Nephron (organoid): ENCODE measurements around the gene FBXW8.

Experiments
- H3K27ac Mint-ChIP-seq, 3 experiments: 2 replicates each; pipeline ENCODE4 v1.8.0; 2020; ENCODE audit warnings: mixed read lengths in 3 of 3, mild to moderate bottlenecking in 2 of 3, moderate library complexity in 1 of 3
- H3K27me3 Mint-ChIP-seq: 2 replicates; pipeline ENCODE4 v1.8.0; 2021; ENCODE audit warnings: low read depth, mild to moderate bottlenecking, moderate library complexity, mixed read lengths
- H3K36me3 Mint-ChIP-seq: 2 replicates; pipeline ENCODE4 v1.8.0; 2020; ENCODE audit warnings: low read depth, mixed read lengths
- H3K4me1 Mint-ChIP-seq: 2 replicates; pipeline ENCODE4 v1.8.0; 2020; ENCODE audit warnings: mixed read lengths
- H3K4me3 Mint-ChIP-seq, 3 experiments: 2 replicates each; pipeline ENCODE4 v1.8.0; 2020; ENCODE audit warnings: mild to moderate bottlenecking in 3 of 3, mixed read lengths in 3 of 3, moderate library complexity in 2 of 3
- H3K9me3 Mint-ChIP-seq: 2 replicates; pipeline ENCODE4 v1.8.0; 2020; ENCODE audit warnings: mixed read lengths
- TF ChIP-seq, protein P1 (sequence below), 3 experiments: fragments of 200-600 bp; sonication (generic); IDR thresholded peaks; one replicate each; pipeline ENCODE4 v1.5.0; 2021; ENCODE audit warnings: antibody characterized with exemption in 3 of 3; ENCODE audit not compliant: unreplicated experiment in 3 of 3

Gene FBXW8

GRCh38 chr12:116867523-116867922, 43.2 kb upstream of the FBXW8 start:
- no peaks in the 10 kb centered on the region for H3K9me3 Mint-ChIP-seq
- no peaks in the 10 kb centered on the region for H3K36me3 Mint-ChIP-seq
- no peak overlapping the region for H3K4me3 Mint-ChIP-seq
- TF ChIP-seq, protein P1, sequence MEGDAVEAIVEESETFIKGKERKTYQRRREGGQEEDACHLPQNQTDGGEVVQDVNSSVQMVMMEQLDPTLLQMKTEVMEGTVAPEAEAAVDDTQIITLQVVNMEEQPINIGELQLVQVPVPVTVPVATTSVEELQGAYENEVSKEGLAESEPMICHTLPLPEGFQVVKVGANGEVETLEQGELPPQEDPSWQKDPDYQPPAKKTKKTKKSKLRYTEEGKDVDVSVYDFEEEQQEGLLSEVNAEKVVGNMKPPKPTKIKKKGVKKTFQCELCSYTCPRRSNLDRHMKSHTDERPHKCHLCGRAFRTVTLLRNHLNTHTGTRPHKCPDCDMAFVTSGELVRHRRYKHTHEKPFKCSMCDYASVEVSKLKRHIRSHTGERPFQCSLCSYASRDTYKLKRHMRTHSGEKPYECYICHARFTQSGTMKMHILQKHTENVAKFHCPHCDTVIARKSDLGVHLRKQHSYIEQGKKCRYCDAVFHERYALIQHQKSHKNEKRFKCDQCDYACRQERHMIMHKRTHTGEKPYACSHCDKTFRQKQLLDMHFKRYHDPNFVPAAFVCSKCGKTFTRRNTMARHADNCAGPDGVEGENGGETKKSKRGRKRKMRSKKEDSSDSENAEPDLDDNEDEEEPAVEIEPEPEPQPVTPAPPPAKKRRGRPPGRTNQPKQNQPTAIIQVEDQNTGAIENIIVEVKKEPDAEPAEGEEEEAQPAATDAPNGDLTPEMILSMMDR (IDR thresholded peaks at IDR 0.05; ENCODE audit: unreplicated experiment in 3 of 3) = no peak
- H3K27me3 Mint-ChIP-seq = peaks cover 18% of the 10 kb centered on the region
- no peak overlapping the region for H3K27ac Mint-ChIP-seq
- no peaks in the 10 kb centered on the region for H3K4me1 Mint-ChIP-seq

GRCh38 chr12:116870306-116870705, 40.4 kb upstream of the FBXW8 start:
- peaks cover 8% of the 10 kb centered on the region for H3K9me3 Mint-ChIP-seq
- peaks cover 40% of the 10 kb centered on the region for H3K27me3 Mint-ChIP-seq
- TF ChIP-seq, protein P1 (IDR thresholded peaks at IDR 0.05; ENCODE audit: unreplicated experiment in 3 of 3) = no peak
- H3K4me3 Mint-ChIP-seq = no peak overlapping the region
- H3K36me3 Mint-ChIP-seq = no peaks in the 10 kb centered on the region
- H3K27ac Mint-ChIP-seq = no peak overlapping the region
- no peaks in the 10 kb centered on the region for H3K4me1 Mint-ChIP-seq

DNA sequence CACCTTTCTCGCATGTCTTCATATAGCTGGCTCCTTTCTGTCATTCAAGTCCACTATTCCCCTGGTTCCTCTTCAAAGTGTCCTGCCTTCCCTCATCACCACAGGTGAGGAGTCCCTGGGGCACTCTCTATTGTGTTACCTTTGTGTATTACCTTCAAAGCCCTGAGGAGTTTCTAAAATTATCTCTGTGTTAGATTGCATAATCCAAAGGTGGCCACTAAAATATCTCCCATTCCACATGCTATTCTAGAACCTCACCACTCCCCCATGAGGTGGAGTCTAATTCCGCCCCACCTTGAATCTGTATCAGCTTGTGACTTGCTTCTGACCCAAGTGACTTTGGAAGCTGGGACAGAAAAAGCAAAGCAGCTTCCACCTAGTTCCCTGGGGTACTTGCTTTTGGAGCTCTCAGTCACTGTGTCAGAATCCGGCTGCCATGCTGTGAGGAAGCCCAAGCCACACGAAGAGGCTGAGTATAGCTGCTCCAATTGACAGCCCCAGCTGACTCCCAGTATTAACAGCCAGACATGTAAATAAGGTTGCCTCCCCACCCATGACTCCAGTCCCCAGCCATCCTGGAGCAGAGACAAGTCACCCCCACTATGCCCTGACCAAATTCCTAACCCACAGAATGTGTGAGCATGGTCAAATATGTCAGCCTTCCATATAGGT, 36.3 kb upstream of the FBXW8 start:
- Mint-ChIP-seq H3K9me3 (peaks cover 8% of the 10 kb centered on the region), H3K4me1 (peaks cover 23% of the 10 kb centered on the region), H3K27me3 (peaks cover 76% of the 10 kb centered on the region), H3K4me3 (no peak overlapping the region), H3K27ac (no peak overlapping the region), H3K36me3 (no peaks in the 10 kb centered on the region)
- TF ChIP-seq, protein P1 (IDR thresholded peaks at IDR 0.05; ENCODE audit: unreplicated experiment in 3 of 3) = no peak

- H3K36me3 Mint-ChIP-seq = no peaks in the 10 kb centered on the region
- TF ChIP-seq, protein P1 (IDR thresholded peaks at IDR 0.05; ENCODE audit: unreplicated experiment in 3 of 3) = no peak
- H3K9me3 Mint-ChIP-seq = peaks cover 8% of the 10 kb centered on the region
- H3K4me1 Mint-ChIP-seq = peaks cover 35% of the 10 kb centered on the region
- peak overlapping the region; percentile 35 to 67 (median 57) for H3K4me3 Mint-ChIP-seq
- peaks cover 84% of the 10 kb centered on the region for H3K27me3 Mint-ChIP-seq
- peak overlapping the region in 1 of 3 experiments; percentile 28 for H3K27ac Mint-ChIP-seq
Measured at GRCh38 chr12:116876151-116876869, 34.4 kb upstream of the FBXW8 start.

DNA sequence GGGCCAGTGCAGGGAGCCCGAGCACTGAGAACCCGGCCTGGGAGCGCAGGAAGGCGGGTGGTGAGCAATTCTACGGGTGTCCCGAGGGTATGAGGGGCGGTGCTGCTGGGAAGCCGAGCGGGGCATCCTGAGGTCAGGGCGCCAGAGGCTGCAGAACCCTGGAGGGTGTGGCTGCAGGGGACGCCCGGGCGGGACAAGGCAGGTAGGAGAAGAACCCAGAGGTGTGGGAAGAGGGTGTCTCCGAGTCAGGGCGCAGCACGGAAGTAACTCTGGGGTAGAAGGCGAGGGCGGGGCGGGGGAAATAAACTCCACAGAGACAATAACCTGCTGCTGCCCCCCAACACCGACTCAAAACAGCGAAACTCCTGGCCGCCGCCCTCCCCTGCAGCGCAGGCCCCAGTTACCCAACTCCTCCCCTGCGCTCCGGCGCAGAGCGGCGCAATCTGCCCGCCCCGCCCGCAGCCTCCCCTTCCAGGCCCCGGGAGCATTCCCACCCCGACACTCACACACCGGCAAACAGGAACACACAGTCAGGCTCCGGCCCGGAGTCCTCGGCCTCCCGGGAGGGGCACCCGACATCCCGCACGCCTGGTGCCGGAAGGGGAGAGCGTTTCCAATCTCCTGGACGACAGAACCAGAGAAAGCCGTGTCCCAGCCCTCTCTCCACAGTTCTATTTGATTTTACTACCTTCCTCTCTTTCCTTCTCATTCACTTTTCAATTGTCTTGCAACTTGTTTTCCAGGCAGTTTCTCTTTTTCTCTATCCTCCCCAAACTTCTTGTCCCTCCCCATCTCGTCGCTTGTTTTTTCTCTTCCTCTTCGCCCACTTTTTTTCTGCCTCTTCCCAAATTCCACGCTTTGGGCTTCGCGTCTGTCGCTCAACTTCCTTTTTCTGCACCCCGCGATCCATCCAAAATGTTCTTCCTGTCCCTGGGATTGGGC, 31.9 kb upstream of the FBXW8 start:
- TF ChIP-seq, protein P1 (IDR thresholded peaks at IDR 0.05; ENCODE audit: unreplicated experiment in 3 of 3) = no peak
- no peaks in the 10 kb centered on the region for H3K36me3 Mint-ChIP-seq
- peaks cover 5% of the 10 kb centered on the region for H3K9me3 Mint-ChIP-seq
- H3K4me3 Mint-ChIP-seq = peak overlapping the region; percentile 90
- H3K27me3 Mint-ChIP-seq = peaks cover 92% of the 10 kb centered on the region
- H3K27ac Mint-ChIP-seq = no peak overlapping the region
- peaks cover 48% of the 10 kb centered on the region for H3K4me1 Mint-ChIP-seq
